C4-2B (cell line): ENCODE data around the gene LRRC3.
"Not testable (repeated sequence)": the region's sequence is repeated elsewhere in the genome, so short reads cannot be mapped to it uniquely, and the experiment has no call there.

Experiments
- H3K27ac ChIP-seq: fragments of 450-650 bp; 2 replicates; pipeline ENCODE4 v1.5.1; 2017
- CTCF ChIP-seq: fragments of 450-650 bp; conservative IDR thresholded peaks from 2 replicates; pipeline ENCODE4 v1.5.1; 2017; ENCODE audit warnings: mild to moderate bottlenecking
- ZFX ChIP-seq: fragments of 450-650 bp; IDR thresholded peaks from 2 replicates; pipeline ENCODE4 v1.6.1; 2017

Gene LRRC3

GRCh38 chr21:44478801-44479167, 23.5 kb downstream of the LRRC3 start:
- TF ChIP-seq CTCF: no peak
- no peak overlapping the region for H3K27ac ChIP-seq

- peak; percentile 85 for TF ChIP-seq CTCF
- not testable (repeated sequence) for H3K27ac ChIP-seq
Measured at GRCh38 chr21:44479556-44480199, 24.4 kb downstream of the LRRC3 start.

GRCh38 chr21:44480200-44481053, 25.1 kb downstream of the LRRC3 start:
- no peak overlapping the region for H3K27ac ChIP-seq
- TF ChIP-seq CTCF: no peak
- no peak for TF ChIP-seq ZFX

- no peak for TF ChIP-seq CTCF
- no peak for TF ChIP-seq ZFX
- H3K27ac ChIP-seq: peak overlapping the region; percentile 16
Measured at GRCh38 chr21:44482581-44483287, 27.4 kb downstream of the LRRC3 start.

- TF ChIP-seq ZFX (no peak), CTCF (no peak)
Measured at GRCh38 chr21:44483288-44484237, 28.3 kb downstream of the LRRC3 start.

GRCh38 chr21:44484498-44485253, 29.4 kb downstream of the LRRC3 start:
- no peak overlapping the region for H3K27ac ChIP-seq
- TF ChIP-seq ZFX (no peak), CTCF (no peak)

More at GRCh38 chr21:44483288-44484237, 28.3 kb downstream of the LRRC3 start:
- H3K27ac ChIP-seq: peak overlapping the region; percentile 16; the same call in 1 of the 2 replicates
